Ovary (tissue), 9 donors: ENCODE results near the gene RAB31. TPM values are rescaled to one million over a fixed set of nuclear protein-coding genes. Genes with fewer than 3 reads are reported as not detected.

ENCODE experiments used
- DNase-seq, 5 donors: peaks; one replicate each; pipeline ENCODE4 v3.0.0-alpha.2; 2019 to 2020
- H3K27ac ChIP-seq, 2 donors: fragments of 200-600 bp; one replicate each; pipeline versions ENCODE4 v1.5.1 to v1.8.0; 2019 to 2022
- H3K27me3 ChIP-seq: fragments of 200-600 bp; one replicate; pipeline ENCODE4 v1.8.0; 2022
- H3K36me3 ChIP-seq: fragments of 200-600 bp; sonication (generic); one replicate; pipeline ENCODE4 v1.5.1; 2019
- H3K4me1 ChIP-seq: one replicate; pipeline ENCODE4 v1.8.1; 2013; ENCODE audit warnings: mild to moderate bottlenecking, moderate library complexity; ENCODE audit not compliant: insufficient read depth
- H3K4me3 ChIP-seq: fragments of 200-600 bp; sonication (generic); one replicate; pipeline ENCODE4 v1.5.1; 2017
- H3K9me3 ChIP-seq, 2 donors: fragments of 200-600 bp in 1 of 2; sonication (generic) in 1 of 2; one replicate each; pipeline versions ENCODE4 v1.5.1 to v1.8.1; 2013 to 2019; ENCODE audit warnings: mild to moderate bottlenecking in 1 of 2, moderate library complexity in 1 of 2
- EP300 ChIP-seq: sonication (generic); formaldehyde crosslinking; IDR thresholded peaks from one replicate; pipeline ENCODE4 v1.6.1; 2017; ENCODE audit warnings: antibody characterized with exemption
- POLR2A ChIP-seq: fragments of 450-650 bp; IDR thresholded peaks from one replicate; pipeline ENCODE4 v1.6.1; 2017; ENCODE audit warnings: antibody characterized with exemption, mild to moderate bottlenecking, moderate library complexity
- WGBS, 3 donors: extraction: QIAGEN DNeasy Blood & Tissue Kit in 1 of 3; methylation state at CpG; one replicate each; pipeline versions ENCODE4 v1.1.5 to v1.1.7; 2013 to 2017; 5-methylcytosine and 5-hydroxymethylcytosine counted together
- intact Hi-C, 4 donors: fragments of 100-400 bp; cut with DNase I; formaldehyde crosslinking; loops; one replicate each; pipeline versions ENCODE4 v1.11.0 to v1.15.1; 2022 to 2023
- polyA plus RNA-seq, 2 donors: library from polyadenylated mRNA; stranded (reverse); fragments of 200-250 nt in 1 of 2; fragments of 350-450 nt in 1 of 2; fragmentation: Illumina TruSeq in 1 of 2; extraction: RNeasy Lipid Tissue Mini Kit (QIAGEN cat#74804) in 1 of 2; gene quantifications; one replicate each; pipeline ENCODE4 v1.2.3, GENCODE V29; 2013 to 2014
- total RNA-seq, 7 donors: library from RNA; depleted of rRNA in 2 of 7; stranded (reverse); fragments of >200 nt in 2 of 7; fragmentation: NEBNext Ultra II Directional in 3 of 7; extraction: Animal tissue kit (Norgen Biotek cat#: 25700) in 3 of 7; gene quantifications; one replicate each; pipeline versions ENCODE4 v1.1.0 to v1.2.4, GENCODE V29; 2016 to 2023
- TF ChIP-seq, protein P1 (sequence below), 3 donors: fragments of 450-650 bp in 2 of 3; fragments of 200-600 bp in 1 of 3; IDR thresholded peaks; one replicate each; pipeline versions ENCODE4 v1.5.1 to v1.8.0; 2016 to 2022; ENCODE audit warnings: antibody characterized with exemption in 3 of 3, mild to moderate bottlenecking in 1 of 3
- donor health status: DM: no; HTN: no; CAD: no; lungs with moderate emphysema.
- donor health status: DM: no; HTN: no; CAD: no.
- donor health status: Bipolar disorder and iron deficiency.
- donor health status: DM: yes; HTN: yes; CAD: no.
- donor health status: DM: no; HTN: no; CAD: no.
- donor health status: DM: yes; HTN: yes; CAD: no.

RAB31 gene
- total and polyA plus RNA-seq, 9 donors, result 37.9 to 188 (median 62.8) TPM

GRCh38 chr18:9822587-9823185 is 114.6 kb downstream of the RAB31 start:
- no peaks in the 10 kb centered on the region for H3K9me3 ChIP-seq
- no peaks in the 10 kb centered on the region for H3K27me3 ChIP-seq
- peaks cover 18% of the 10 kb centered on the region for H3K4me1 ChIP-seq
- no peaks in the 10 kb centered on the region for H3K36me3 ChIP-seq
- no peak overlapping the region for H3K4me3 ChIP-seq
- no peak for DNase-seq
- intact Hi-C loops, result no loop called here
- H3K27ac ChIP-seq, result no peak overlapping the region
- WGBS, 3 donors, result 93 to 97% (median 96%) methylated on average over 11 of the region's 11 CpGs
- TF ChIP-seq, protein P1, sequence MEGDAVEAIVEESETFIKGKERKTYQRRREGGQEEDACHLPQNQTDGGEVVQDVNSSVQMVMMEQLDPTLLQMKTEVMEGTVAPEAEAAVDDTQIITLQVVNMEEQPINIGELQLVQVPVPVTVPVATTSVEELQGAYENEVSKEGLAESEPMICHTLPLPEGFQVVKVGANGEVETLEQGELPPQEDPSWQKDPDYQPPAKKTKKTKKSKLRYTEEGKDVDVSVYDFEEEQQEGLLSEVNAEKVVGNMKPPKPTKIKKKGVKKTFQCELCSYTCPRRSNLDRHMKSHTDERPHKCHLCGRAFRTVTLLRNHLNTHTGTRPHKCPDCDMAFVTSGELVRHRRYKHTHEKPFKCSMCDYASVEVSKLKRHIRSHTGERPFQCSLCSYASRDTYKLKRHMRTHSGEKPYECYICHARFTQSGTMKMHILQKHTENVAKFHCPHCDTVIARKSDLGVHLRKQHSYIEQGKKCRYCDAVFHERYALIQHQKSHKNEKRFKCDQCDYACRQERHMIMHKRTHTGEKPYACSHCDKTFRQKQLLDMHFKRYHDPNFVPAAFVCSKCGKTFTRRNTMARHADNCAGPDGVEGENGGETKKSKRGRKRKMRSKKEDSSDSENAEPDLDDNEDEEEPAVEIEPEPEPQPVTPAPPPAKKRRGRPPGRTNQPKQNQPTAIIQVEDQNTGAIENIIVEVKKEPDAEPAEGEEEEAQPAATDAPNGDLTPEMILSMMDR (IDR thresholded peaks at IDR 0.05), result no peak
- no peak for TF ChIP-seq EP300
- no peak for TF ChIP-seq POLR2A

DNA sequence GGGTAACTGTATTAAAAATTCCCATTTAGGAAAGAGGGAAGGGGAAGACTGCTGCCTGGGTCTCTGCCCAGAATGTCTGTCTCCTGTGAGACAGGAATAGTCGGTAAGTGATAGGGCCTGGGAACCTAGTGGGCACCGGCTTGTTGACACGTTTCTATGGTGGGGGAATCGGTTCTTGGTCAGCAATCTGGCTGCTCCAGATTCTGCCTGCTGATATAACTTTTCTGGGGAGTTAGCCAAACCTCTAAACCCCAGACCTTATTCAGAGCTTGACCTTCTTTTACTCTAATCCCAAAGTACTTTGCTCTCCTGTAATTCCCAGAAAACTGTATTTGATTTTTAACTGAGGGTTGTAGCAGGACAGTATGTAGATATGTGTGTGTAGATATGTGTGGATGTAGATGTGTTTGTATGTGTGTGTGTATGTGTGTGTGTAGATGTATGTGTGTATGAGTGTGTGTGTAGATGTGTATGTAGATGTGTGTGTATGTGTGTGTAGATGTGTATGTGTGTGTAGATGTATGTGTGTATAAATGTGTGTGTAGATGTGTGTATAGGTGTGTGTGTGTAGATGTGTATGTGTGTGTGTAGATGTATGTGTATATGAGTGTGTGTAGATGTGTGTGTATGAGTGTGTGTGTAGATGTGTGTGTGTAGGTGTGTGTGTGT is 115.8 kb downstream of the RAB31 start:
- no peaks in the 10 kb centered on the region for H3K27me3 ChIP-seq
- intact Hi-C loops, result no loop called here
- peaks cover 22% of the 10 kb centered on the region for H3K4me1 ChIP-seq
- no peaks in the 10 kb centered on the region for H3K9me3 ChIP-seq
- TF ChIP-seq, protein P1 (IDR thresholded peaks at IDR 0.05), result no peak
- TF ChIP-seq POLR2A, result no peak
- TF ChIP-seq EP300, result no peak
- H3K27ac ChIP-seq, result no peak overlapping the region
- H3K4me3 ChIP-seq, result no peak overlapping the region
- no peak for DNase-seq
- 35 to 58% (median 45%) methylated on average over 4 of the region's 4 CpGs for WGBS, 3 donors
- no peaks in the 10 kb centered on the region for H3K36me3 ChIP-seq

- TF ChIP-seq EP300 (no peak), POLR2A (no peak)
- TF ChIP-seq, protein P1 (IDR thresholded peaks at IDR 0.05), result no peak
- Histone ChIP-seq H3K36me3 (no peaks in the 10 kb centered on the region), H3K4me3 (no peak overlapping the region), H3K9me3 (no peaks in the 10 kb centered on the region), H3K27me3 (no peaks in the 10 kb centered on the region), H3K27ac (peak overlapping the region in 1 of 2 donors; percentile 64), H3K4me1 (peaks cover 22% of the 10 kb centered on the region)
- intact Hi-C loops, result no loop called here
- no peak for DNase-seq
- 40 to 61% (median 41%) methylated on average over 3 of the region's 3 CpGs for WGBS, 3 donors
Measured at GRCh38 chr18:9824474-9824832, 116.4 kb downstream of the RAB31 start.

DNA sequence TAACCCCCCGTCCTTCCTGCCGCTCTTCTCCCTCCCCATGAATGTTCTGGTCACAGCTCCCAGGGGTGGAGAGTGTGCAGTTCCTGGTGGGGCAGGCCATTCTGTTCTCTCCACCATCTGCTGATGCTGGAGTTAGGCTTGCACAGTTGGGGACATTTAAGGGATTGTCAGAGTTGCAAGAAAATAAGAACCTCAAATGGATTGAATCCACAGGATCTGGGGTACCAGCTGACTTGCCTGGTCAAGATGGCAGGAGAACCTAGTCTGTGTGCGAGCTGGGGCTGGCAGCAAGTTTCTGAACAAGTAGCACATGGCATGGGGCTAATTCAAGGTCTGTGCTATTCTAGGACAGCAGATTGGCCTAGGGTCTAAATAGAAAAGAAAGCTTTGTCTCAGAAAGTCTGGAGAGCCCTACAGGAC is 116.9 kb downstream of the RAB31 start:
- H3K27ac ChIP-seq, result peak overlapping the region in 1 of 2 donors; percentile 64
- intact Hi-C loops, result no loop called here
- H3K27me3 ChIP-seq, result no peaks in the 10 kb centered on the region
- WGBS, 3 donors, result 80 to 93% (median 82%) methylated on average over 3 of the region's 3 CpGs
- TF ChIP-seq, protein P1 (IDR thresholded peaks at IDR 0.05), result no peak
- TF ChIP-seq EP300 (no peak), POLR2A (no peak)
- H3K36me3 ChIP-seq, result no peaks in the 10 kb centered on the region
- no peak for DNase-seq
- H3K9me3 ChIP-seq, result no peaks in the 10 kb centered on the region
- H3K4me3 ChIP-seq, result no peak overlapping the region
- peaks cover 22% of the 10 kb centered on the region for H3K4me1 ChIP-seq
